Stimulated activated CD4-positive, alpha-beta T cell treated with anti-CD3 and anti-CD28 coated beads, Interleukin-12 subunit alpha, Interleukin-12 subunit beta, amount 100 ng/mL, for 4 hours (primary cell): ENCODE data around the gene HLA-DMB.
A peak's percentile ranks its signal among the peaks of the same experiment; 100 is the strongest.

Experiments
- DNase-seq: peaks from one replicate; pipeline ENCODE4 v3.0.0-alpha.2; 2020

The HLA-DMB gene

DNA sequence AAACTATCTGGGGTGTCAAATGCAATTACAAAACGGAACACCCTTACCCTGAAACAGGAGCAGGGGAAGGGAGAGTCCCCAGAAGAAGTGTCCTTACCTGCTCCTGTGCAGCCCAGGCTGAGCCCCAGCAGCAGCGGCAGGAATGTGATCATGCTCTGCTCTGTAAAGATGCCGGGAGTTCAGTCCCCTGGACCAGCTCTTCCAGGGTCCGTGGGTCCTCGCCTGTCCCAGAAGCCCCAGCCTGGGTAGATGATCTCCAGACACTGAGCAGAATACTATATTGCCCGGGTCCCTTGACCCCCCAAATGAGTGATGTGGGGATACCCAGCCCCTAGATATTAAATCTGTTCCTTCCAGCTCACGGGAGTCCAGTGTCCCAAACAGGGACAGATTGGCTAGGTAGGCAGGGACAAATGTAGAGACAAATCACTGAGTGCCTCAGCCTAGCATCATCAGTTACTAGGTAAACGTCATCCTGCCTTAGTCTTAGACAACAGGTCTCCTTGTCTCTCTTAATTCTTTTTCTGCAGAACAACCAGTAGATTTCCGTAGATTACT, at the start of gene HLA-DMB:
HLA-DMB (minus strand) TSS at position 373 of the 558 bp plus-strand sequence; CDS start at position 152, 221 bp downstream.
- no peak for DNase-seq

DNA sequence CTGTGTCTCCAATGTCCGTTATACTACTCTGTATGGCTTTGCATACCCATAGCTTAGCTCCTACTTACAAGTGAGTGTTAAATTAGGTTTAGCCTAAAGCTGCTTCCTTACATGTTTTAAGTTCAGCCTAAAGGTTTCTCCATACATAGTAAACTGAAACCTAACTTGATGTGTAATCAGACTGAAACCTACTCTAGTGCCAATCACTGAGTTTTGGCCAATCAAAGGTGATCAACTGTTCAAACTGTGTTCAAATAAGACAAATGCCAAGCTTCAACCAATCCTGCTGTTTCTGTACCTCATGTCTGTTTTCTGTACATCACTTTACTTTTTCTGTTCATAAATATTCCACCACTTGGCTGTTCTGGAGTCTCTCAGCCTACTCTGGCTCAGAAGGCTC, 48.5 kb upstream of the HLA-DMB start:
- no peak for DNase-seq

DNA sequence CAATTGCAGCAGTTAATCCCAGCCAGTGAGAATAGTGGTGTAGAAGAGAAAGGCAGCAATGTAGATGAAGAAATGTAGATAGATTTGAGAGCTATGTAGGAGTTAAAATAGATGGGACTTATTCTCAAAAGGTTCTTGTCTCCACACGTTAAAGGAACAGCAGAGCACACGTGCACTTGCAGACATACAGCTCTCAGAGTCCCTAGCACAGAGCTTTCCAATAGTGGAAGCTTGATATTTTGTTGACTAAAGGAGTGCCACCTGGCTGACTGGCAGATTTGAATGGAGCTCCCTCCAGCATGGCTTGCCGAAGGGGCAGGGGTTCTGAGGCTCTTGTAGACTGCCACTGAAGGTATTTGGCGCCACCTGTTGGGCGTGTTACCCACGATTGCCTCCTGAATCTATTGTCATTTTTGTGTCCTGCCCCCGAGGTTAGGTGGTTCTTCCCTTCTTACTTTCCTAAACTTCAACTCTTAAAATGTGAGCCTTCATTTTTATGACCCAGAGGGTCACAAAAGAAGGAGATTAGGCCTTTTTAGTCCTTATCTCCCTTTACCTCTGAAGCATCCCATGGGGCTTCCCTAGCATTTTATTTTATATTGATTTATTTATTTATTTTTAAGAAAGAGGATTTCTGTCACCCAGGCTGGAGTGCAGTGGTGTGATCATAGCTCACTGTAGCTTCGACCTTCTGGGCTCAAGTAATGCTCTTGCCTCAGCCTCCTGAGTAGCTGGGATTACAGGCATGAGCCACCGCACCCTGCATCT, 44.0 kb upstream of the HLA-DMB start:
- peak; percentile 92 for DNase-seq

DNA sequence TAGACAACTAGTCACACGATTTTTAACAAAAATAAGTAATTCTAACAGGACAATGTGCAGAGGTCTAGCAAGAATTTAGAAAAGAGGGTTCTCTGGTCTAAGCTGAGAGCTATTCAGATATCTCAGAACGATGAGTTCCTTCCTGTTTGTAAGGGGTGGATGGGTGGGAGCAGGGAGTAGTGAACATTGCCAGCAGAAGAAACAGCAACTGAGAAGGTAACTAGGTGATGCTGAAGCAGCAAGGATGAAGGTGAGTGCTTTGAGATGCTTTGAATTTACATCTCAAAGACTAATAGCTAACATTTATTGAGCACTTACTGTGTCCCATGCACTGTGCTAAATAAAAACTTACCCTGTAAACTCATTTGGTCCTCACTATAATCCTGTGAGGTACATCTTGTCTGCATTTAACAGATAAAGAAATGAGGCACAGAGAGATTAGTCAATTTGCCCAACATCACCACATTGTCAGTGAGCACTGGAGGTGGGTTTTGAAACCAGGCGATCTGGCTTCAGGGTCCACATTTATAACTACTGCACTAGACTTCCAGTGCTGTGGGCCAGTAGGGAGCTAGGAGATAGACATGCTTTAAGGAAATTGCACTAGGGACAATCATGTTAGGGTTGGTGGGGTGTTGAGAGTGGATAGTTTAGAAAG, 43.3 kb upstream of the HLA-DMB start:
- DNase-seq = no peak

DNA sequence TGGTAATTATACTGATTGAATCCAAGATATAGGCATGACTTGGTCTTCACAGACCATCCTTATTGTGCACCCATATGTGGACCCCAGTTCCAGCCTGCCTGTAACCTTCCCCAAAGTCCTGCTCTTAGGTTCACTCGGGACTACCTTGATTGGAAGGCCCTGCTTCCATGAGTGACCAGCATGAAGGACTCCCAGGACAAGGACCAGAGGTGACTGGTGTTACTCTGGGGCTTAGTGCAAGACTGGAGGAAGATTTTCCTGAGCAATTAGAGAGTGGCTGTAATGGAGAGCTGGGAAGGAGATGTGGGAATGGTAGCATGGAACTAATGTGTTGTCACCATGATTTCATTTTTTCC, 42.6 kb upstream of the HLA-DMB start:
- DNase-seq = no peak

DNA sequence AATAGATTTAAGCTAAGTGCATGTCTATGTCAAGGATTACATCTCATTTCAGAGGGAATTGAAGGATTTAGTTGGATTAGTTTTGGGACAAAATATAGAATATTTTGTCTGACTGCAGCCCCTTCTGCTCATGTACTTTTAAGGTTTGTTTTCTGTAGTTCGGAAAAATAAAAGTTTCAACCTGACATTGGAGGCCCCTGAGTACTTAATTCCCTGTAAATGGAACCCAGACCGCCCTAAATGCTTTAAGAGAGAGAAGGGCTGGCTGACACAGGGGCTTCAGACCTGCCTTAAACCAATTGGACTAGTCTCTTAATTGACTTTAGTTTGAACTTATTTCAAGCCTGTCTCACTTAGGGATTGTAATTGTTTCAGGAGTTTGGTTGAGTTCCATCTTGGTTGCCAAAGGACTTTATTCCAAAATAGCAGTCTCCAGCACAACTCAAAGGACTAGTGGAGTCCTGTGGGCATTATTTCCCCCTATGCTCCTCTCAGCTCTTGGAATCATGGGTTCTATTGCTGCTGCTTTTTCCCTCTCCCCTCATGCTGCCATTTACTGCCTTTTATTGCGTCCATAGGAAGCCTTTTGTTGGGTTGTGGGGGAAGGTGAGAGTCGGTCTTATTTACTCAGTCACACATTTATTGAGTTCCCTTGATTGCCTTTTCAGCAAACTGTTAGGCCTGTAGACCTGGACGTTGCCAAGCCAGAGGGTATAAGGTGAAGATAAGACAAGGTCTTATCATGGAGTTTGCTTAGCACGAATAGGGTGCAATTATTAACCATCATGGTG, 42.1 kb upstream of the HLA-DMB start:
- no peak for DNase-seq

DNA sequence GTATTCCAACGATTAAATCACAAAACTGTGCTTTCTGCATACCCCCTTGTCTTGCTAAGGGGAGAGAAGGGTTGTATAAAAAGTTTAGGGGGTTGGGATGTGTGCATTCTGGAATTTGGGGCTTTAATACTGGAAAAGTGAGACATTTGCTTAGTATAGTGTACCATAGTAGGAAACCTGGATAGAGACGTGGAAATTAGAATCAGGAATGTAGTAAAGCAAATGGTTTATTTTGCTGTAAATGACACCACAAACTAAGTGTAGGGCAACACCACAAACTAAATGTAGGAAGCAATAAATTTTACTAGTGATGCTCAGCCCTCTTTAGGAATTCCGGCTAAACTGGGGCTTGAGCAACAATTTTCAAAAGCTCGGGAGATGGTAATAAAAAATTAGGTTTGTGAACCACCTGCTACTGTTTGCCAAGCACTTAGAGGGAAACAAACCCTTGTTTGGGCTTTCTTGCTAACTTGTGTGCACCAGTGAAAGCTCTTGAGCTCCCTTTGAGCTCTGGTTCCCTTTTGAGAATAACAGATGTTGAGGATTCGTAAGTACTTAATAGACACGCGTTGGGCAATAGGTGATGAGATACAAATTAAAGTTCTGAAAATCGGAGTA, 41.4 kb upstream of the HLA-DMB start:
- DNase-seq = no peak

DNA sequence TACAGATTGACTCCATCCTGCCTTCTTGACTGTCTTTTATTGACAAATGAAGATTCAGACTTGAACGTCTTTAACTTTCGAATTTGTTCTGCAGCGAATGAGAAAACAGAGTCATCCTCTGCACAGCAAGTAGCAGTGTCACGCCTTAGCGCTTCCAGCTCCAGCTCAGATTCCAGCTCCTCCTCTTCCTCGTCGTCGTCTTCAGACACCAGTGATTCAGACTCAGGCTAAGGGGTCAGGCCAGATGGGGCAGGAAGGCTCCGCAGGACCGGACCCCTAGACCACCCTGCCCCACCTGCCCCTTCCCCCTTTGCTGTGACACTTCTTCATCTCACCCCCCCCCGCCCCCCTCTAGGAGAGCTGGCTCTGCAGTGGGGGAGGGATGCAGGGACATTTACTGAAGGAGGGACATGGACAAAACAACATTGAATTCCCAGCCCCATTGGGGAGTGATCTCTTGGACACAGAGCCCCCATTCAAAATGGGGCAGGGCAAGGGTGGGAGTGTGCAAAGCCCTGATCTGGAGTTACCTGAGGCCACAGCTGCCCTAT, 39.7 kb upstream of the HLA-DMB start:
- DNase-seq = no peak

DNA sequence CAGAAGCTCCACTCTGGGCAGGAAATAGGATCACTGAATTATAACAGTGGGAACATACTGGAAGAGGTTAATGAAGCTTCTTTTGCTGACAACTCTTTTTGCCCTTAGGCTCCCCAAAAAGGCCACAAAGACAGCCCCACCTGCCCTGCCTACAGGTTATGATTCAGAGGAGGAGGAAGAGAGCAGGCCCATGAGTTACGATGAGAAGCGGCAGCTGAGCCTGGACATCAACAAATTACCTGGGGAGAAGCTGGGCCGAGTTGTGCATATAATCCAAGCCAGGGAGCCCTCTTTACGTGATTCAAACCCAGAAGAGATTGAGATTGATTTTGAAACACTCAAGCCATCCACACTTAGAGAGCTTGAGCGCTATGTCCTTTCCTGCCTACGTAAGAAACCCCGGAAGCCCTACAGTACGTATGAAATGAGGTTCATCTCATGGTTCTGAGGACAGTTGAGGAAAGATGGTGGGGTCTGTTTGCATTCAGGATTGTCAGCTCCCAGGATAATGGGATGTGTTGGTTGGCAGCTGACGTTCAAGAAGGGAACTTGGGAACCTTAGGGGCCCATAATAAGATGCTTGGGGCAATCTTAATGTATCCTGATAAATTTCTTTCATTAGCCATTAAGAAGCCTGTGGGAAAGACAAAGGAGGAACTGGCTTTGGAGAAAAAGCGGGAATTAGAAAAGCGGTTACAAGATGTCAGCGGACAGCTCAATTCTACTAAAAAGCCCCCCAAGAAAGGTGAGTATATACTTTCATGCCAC, 39.1 kb upstream of the HLA-DMB start:
- DNase-seq = no peak

DNA sequence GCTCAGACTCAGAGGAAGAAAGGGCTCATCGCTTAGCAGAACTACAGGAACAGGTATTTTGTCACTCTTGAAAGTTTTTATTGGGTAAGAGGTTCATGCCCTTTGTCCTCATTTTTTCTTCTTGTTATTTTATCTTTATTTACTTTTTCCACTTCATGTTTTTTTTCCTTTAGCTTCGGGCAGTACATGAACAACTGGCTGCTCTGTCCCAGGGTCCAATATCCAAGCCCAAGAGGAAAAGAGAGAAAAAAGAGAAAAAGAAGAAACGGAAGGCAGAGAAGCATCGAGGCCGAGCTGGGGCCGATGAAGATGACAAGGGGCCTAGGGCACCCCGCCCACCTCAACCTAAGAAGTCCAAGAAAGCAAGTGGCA, 37.1 kb upstream of the HLA-DMB start:
- DNase-seq = no peak

DNA sequence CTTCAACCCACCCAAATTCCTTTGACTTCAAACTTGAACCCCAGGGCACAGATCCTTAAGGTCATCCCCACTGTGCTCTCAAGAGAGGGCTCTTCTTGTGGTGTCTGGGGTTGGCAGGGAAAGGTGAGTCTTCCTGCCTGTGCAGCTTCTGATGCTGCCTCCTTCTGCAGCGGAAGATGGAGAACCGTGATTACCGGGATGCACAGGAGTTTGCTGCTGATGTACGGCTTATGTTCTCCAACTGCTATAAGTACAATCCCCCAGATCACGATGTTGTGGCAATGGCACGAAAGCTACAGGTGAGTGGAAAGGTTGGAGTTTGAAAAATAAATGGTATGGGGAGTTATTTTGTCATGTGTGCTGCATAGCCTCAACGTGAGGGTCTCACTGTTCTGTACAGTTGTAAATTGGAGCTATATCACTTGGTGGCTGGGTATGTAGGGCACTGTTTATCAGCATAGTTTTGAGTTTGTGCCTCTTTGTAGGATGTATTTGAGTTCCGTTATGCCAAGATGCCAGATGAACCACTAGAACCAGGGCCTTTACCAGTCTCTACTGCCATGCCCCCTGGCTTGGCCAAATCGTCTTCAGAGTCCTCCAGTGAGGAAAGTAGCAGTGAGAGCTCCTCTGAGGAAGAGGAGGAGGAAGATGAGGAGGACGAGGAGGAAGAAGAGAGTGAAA, 36.6 kb upstream of the HLA-DMB start:
- no peak for DNase-seq

DNA sequence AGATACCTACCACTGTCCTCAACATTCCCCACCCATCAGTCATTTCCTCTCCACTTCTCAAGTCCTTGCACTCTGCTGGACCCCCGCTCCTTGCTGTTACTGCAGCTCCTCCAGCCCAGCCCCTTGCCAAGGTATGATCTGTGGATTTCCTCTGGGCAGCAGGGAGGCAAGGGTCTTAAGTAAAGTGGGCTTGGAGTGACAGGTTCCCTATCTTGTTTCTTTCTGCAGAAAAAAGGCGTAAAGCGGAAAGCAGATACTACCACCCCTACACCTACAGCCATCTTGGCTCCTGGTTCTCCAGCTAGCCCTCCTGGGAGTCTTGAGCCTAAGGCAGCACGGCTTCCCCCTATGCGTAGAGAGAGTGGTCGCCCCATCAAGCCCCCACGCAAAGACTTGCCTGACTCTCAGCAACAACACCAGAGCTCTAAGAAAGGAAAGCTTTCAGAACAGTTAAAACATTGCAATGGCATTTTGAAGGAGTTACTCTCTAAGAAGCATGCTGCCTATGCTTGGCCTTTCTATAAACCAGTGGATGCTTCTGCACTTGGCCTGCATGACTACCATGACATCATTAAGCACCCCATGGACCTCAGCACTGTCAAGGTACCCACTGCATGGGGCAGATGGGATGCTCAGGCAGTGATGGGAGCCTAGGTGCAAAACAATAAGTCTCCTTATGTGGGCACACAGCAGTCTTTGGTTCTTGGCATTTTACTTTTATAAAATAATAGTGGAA, 35.7 kb upstream of the HLA-DMB start:
- DNase-seq = no peak

DNA sequence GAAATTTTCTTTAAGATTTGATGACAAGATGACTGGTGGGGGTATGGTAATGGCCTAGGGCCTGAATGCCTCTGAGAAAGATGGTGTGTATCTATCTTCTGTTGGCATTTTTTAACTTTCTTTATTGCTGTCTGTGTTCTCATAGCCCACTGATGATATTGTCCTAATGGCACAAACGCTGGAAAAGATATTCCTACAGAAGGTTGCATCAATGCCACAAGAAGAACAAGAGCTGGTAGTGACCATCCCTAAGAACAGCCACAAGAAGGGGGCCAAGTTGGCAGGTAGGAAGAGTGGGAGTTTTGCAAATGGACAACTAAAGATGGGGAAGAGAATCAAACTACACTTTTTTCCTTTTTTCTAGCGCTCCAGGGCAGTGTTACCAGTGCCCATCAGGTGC, 35.1 kb upstream of the HLA-DMB start:
- no peak for DNase-seq

DNA sequence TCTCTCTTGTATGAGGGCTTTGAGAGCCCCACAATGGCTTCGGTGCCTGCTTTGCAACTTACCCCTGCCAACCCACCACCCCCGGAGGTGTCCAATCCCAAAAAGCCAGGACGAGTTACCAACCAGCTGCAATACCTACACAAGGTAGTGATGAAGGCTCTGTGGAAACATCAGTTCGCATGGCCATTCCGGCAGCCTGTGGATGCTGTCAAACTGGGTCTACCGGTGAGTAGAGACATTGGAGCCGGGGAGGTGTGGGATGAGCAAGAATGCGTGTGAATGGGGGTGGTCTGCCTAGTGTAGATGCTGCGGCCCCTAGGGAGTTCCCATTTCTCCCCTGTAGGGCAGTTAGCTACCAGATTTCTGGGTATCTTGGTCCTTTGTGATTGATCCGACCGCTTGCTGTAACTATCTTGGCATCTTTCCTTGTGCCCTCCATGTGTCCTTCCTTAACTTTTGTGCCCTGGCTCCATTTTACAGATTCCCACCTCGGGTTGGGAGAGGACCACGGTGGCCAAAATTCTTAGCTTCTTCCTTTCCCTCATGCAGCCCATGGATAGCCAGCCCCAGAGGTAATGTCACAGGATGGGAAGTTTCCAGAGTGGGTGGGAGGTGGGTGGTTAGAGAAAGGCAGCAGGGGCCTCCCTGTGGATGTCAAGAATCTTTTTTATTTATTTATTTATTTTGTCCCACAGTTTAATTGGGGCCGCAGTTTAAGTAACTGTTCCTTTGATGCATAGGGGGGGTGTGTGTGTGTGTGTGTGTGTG, 33.9 kb upstream of the HLA-DMB start:
- no peak for DNase-seq

DNA sequence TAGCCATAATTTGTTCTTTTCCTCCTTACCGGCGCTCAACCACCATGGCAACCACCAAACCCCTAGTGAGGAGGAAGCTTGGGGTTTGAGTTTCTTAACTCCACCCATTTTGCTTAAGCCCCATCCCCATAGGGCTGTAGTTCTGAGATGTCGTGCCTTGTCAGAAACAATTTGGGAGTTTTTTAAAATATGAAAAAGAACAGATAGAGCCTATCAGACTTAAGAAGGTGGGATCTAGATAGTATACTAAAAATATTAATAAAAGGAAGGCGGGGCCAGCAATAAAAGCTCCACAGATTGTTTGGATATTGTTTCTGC, 33.1 kb upstream of the HLA-DMB start:
- no peak for DNase-seq

DNA sequence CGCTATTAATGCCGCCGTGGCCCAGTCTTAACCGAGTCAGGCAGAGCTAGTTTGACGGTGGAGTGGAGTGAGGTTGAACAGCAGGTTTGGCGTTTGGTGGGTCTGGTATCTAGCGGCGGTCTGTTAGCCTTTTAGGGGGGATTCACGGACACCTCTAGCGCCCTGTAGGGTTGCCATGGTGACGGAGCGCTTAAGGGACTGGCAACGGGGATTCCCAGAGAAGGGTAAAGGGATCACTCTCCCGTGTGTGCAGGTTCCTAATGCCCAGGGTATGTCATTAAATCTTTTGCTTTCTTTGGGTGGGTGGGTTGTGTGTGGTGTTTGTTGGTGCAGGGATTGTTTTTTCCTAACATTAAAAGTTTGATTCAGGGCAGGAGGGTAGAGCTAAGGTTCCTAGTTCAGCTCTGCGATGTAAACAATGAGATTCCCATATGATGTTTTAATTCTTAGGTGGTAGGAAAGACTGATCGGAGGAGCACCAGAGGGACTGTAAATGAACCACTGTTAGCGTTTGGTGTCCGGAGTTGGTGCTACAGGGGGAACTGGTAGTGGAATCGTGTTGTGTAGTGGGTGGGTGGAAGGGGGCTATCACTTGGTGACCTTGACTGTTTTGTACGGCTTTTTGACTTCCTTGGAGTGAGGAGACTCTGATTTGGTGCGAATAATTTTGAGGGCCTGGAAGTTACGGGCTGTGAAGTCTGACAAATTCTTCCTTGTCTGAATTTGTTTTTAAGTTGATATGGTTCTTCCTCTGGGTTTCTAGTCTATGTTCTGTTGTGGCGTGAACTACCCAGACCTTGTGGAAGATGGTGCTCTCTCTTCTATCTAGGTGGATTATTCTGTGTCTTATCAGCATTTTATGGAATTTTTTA, 32.6 kb upstream of the HLA-DMB start:
- peak; percentile 45 for DNase-seq

DNA sequence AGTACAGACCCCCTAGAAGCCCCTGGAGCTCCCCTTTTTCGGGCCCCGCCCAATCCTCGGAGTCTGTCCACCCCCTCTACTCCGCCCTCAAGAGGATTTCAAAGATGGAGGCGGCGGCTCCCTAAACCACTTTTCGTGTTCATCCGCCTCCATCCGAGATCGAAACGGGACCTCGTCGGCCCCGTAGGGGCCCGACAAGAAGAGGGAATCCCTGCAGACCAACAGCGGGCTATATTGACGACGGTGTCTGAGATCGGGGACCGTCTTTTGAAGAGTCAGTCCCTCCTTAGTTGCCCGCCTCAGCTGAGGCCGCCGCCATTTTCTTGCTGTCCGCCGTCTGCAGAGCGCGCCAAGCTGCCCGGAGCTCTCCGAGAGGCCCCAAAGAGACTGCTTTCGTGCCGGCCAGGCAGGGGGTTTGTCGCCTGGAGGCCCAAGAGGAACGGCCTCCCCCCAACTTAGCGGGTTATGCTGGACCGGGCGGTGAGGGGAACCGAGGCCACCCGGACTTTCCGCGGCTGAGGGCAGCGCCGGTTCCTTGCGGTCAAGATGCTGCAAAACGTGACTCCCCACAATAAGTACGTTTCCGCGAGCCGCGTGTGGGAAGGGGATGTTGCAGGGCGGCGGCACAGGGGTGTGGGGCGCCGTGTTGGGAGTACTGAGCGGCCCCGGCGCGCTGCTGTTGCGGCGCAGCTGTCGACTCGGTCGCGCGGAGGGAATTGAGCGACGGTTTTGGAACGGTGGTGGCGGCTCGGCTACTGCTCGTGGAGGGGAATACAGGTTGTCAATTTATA, 31.7 kb upstream of the HLA-DMB start:
- peak; percentile 44 for DNase-seq
